SK-N-SH (cell line): ENCODE measurements around the gene MIOS. TPM values are rescaled to one million over a fixed set of nuclear protein-coding genes. Genes with fewer than 3 reads are reported as not detected.

Source experiments
- CTCF ChIA-PET: fragments of 300-600, 350-600 bp; formaldehyde crosslinking; extraction: SDS; loops from one replicate; lab custom pipeline; 2021; lab: Yijun Ruan, JAX
- POLR2A ChIA-PET: fragments of 350-600 bp; sonication (Branson Sonifier 250); formaldehyde crosslinking; extraction: SDS; loops from one replicate; lab custom pipeline; 2020; ENCODE audit warnings: antibody characterized with exemption, inconsistent platforms; lab: Yijun Ruan, JAX
- DNase-seq: peaks from one replicate; pipeline ENCODE4 v3.0.0; 2012
- H2AFZ ChIP-seq: fragments of 200-600 bp; sonication (generic); 2 replicates; pipeline ENCODE4 v1.8.1; 2016; ENCODE audit warnings: antibody characterized with exemption, mild to moderate bottlenecking, low read depth
- H3F3A ChIP-seq: fragments of 200-600 bp; sonication (generic); replicated peaks from 2 replicates; pipeline ENCODE3; 2016; ENCODE audit warnings: antibody characterized with exemption, mild to moderate bottlenecking; ENCODE audit not compliant: insufficient read depth
- H3K27ac ChIP-seq, 2 experiments: fragments of 200-500 bp in 1 of 2; fragments of 200-600 bp in 1 of 2; sonication (Bioruptor generic) in 1 of 2; sonication (generic), shearing (Covaris generic) in 1 of 2; 2 replicates each; pipeline versions ENCODE4 v1.5.1 to v1.6.1; 2014 to 2016; ENCODE audit warnings: low read depth in 2 of 2, inconsistent platforms in 1 of 2, low read length in 1 of 2, mild to moderate bottlenecking in 1 of 2, mixed read lengths in 1 of 2
- H3K27me3 ChIP-seq: fragments of 200-600 bp; sonication (generic), shearing (Covaris generic); 2 replicates; pipeline ENCODE4 v1.6.1; 2016; ENCODE audit warnings: mixed run types; ENCODE audit not compliant: insufficient read depth
- H3K36me3 ChIP-seq, 2 experiments: fragments of 200-500 bp in 1 of 2; fragments of 200-600 bp in 1 of 2; sonication (Bioruptor generic) in 1 of 2; sonication (generic) in 1 of 2; replicated peaks in 1 of 2; 2 replicates each; pipeline versions ENCODE3 to v1.5.1; 2014 to 2016; ENCODE audit warnings: low read length in 1 of 2, mild to moderate bottlenecking in 1 of 2; ENCODE audit not compliant: insufficient read depth in 2 of 2, control insufficient read depth in 1 of 2
- H3K4me1 ChIP-seq, 2 experiments: fragments of 200-500 bp in 1 of 2; fragments of 200-600 bp in 1 of 2; sonication (Bioruptor generic) in 1 of 2; sonication (generic), shearing (Covaris generic) in 1 of 2; 2 replicates each; pipeline versions ENCODE4 v1.5.1 to v1.6.1; 2014 to 2016; ENCODE audit warnings: low read depth in 1 of 2, low read length in 1 of 2, mixed run types in 1 of 2; ENCODE audit not compliant: insufficient read depth in 2 of 2, control insufficient read depth in 1 of 2
- H3K4me2 ChIP-seq: fragments of 200-600 bp; sonication (generic), shearing (Covaris generic); 2 replicates; pipeline ENCODE4 v1.6.1; 2017; ENCODE audit warnings: mixed run types
- H3K4me3 ChIP-seq, 2 experiments: fragments of 200-500 bp in 1 of 2; fragments of 200-600 bp in 1 of 2; sonication (Bioruptor generic) in 1 of 2; sonication (generic), shearing (Covaris generic) in 1 of 2; 2 replicates each; pipeline versions ENCODE4 v1.5.1 to v1.8.1; 2014 to 2016; ENCODE audit warnings: low read depth in 2 of 2, inconsistent platforms in 1 of 2, low read length in 1 of 2, mild to moderate bottlenecking in 1 of 2, mixed read lengths in 1 of 2, moderate library complexity in 1 of 2
- H3K79me2 ChIP-seq: fragments of 200-600 bp; sonication (generic); 2 replicates; pipeline ENCODE4 v1.8.1; 2017; ENCODE audit warnings: mild to moderate bottlenecking; ENCODE audit not compliant: insufficient read depth
- H3K9ac ChIP-seq: fragments of 200-600 bp; sonication (generic); 2 replicates; pipeline ENCODE4 v1.6.1; 2017; ENCODE audit warnings: mixed run types
- H3K9me2 ChIP-seq: fragments of 200-600 bp; sonication (generic); 2 replicates; pipeline ENCODE4 v1.6.1; 2017; ENCODE audit warnings: mixed run types
- H3K9me3 ChIP-seq: fragments of 200-600 bp; sonication (generic); 2 replicates; pipeline ENCODE4 v1.6.1; 2017; ENCODE audit warnings: mixed run types, mild to moderate bottlenecking, moderate library complexity
- H4K20me1 ChIP-seq: fragments of 200-600 bp; sonication (generic); 2 replicates; pipeline ENCODE4 v1.6.1; 2017; ENCODE audit warnings: mild to moderate bottlenecking, mixed run types; ENCODE audit not compliant: insufficient read depth
- CTCF ChIP-seq: fragments of 200-600 bp; sonication (generic); IDR thresholded peaks from 2 replicates; pipeline ENCODE4 v1.6.1; 2017; ENCODE audit warnings: antibody characterized with exemption, mild to moderate bottlenecking, moderate library complexity
- GATA2 ChIP-seq: sonication (generic); formaldehyde crosslinking; IDR thresholded peaks from 2 replicates; pipeline ENCODE4 v1.5.0; 2020; ENCODE audit warnings: mild to moderate bottlenecking, missing genetic modification reagents
- MXI1 ChIP-seq: IDR thresholded peaks from 2 replicates; pipeline ENCODE4 v1.6.1; 2012; ENCODE audit warnings: mild to moderate bottlenecking, low read depth, low read length, improper control_type of control experiment
- NFIC ChIP-seq: IDR thresholded peaks from 2 replicates; pipeline ENCODE4 v1.4.0; 2012; ENCODE audit warnings: borderline replicate concordance
- NRF1 ChIP-seq: IDR thresholded peaks from 2 replicates; pipeline ENCODE4 v1.6.1; 2012; ENCODE audit warnings: low read depth, mild to moderate bottlenecking, low read length
- RAD21 ChIP-seq: IDR thresholded peaks from 2 replicates; pipeline ENCODE4 v1.6.1; 2012; ENCODE audit warnings: mild to moderate bottlenecking, low read length
- YY1 ChIP-seq: IDR thresholded peaks from 2 replicates; pipeline ENCODE4 v1.4.0; 2012; ENCODE audit warnings: low read depth, mild to moderate bottlenecking
- WGBS: methylation state at CpG from one replicate; pipeline ENCODE4 v1.1.6; 2017; ENCODE audit warnings: low lambda C conversion rate; 5-methylcytosine and 5-hydroxymethylcytosine counted together
- polyA plus RNA-seq, 3 experiments: library from polyadenylated mRNA; depleted of rRNA; stranded (reverse); fragments of >200 nt; gene quantifications; 2 replicates each; pipeline ENCODE4 v1.2.3, GENCODE V29; 2012

The MIOS gene
- polyA plus RNA-seq, 1 of the 3 experiments (the other 2 are of a cell fraction) = 16.4 TPM

- H3K4me2 ChIP-seq = no peak overlapping the region
- WGBS = 69% methylated on average over 1 of the region's 1 CpG
- H3K9me2 ChIP-seq = no peaks in the 10 kb centered on the region
- peaks cover 0 to 4% of the 10 kb centered on the region in 2 experiments for H3K36me3 ChIP-seq
- peaks cover 20% of the 10 kb centered on the region; the same call in 1 of the 2 replicates for H3K79me2 ChIP-seq
- H3K9me3 ChIP-seq = 0 out of 2 replicates have a peak, but pooled peaks cover 4% of the 10 kb centered on the region
- CTCF ChIA-PET = interaction anchor here (0.6 to 1.4 kb wide), 5 partner anchors 8 to 119 kb away, joined by 3 to 6 read pairs (median 4); no protein-coding TSS in a partner anchor
- DNase-seq = no peak
- POLR2A ChIA-PET = no interaction called here
- TF ChIP-seq YY1 (no peak), GATA2 (CRISPR knock-in tag) (peak; percentile 37; the same call in 1 of the 2 replicates)
- peak overlapping the region in 1 of 2 experiments; percentile 84; a peak in 2 of 4 replicates for H3K27ac ChIP-seq
- H3K27me3 ChIP-seq = no peaks in the 10 kb centered on the region
- H3F3A ChIP-seq = no peaks in the 10 kb centered on the region
- H4K20me1 ChIP-seq = no peaks in the 10 kb centered on the region
- H2AFZ ChIP-seq = no peak overlapping the region
- H3K4me1 ChIP-seq = peaks cover 0 to 28% of the 10 kb centered on the region in 2 experiments; a peak in 2 of 4 replicates
- no peak overlapping the region for H3K9ac ChIP-seq
- no peak overlapping the region for H3K4me3 ChIP-seq
Measured at GRCh38 chr7:7652798-7653540, 86.3 kb downstream of the MIOS start.

GRCh38 chr7:7653593-7654187, 87.0 kb downstream of the MIOS start:
- H3K27ac ChIP-seq = peak overlapping the region in 1 of 2 experiments; percentile 84; a peak in 2 of 4 replicates
- H3K9ac ChIP-seq = no peak overlapping the region
- no peaks in the 10 kb centered on the region for H3K9me2 ChIP-seq
- H3K9me3 ChIP-seq = 0 out of 2 replicates have a peak, but pooled peaks cover 4% of the 10 kb centered on the region
- 70% methylated on average over 3 of the region's 3 CpGs for WGBS
- no peak overlapping the region for H3K4me2 ChIP-seq
- H3F3A ChIP-seq = no peaks in the 10 kb centered on the region
- CTCF ChIA-PET = interaction anchor here (0.6 to 1.4 kb wide), 5 partner anchors 8 to 214 kb away, joined by 3 to 6 read pairs (median 4); no protein-coding TSS in a partner anchor
- POLR2A ChIA-PET = no interaction called here
- H2AFZ ChIP-seq = no peak overlapping the region
- peak; percentile 27; the same call in 1 of the 2 replicates for TF ChIP-seq RAD21
- TF ChIP-seq NRF1 = no peak
- TF ChIP-seq MXI1 = no peak
- peak; percentile 67 for TF ChIP-seq CTCF
- TF ChIP-seq NFIC = no peak
- peaks cover 15% of the 10 kb centered on the region; the same call in 1 of the 2 replicates for H3K79me2 ChIP-seq
- peaks cover 0 to 4% of the 10 kb centered on the region in 2 experiments for H3K36me3 ChIP-seq
- H3K27me3 ChIP-seq = no peaks in the 10 kb centered on the region
- no peak overlapping the region; a peak in 1 of 4 replicates for H3K4me3 ChIP-seq
- no peaks in the 10 kb centered on the region for H4K20me1 ChIP-seq
- peak; percentile 22 for DNase-seq
- peaks cover 0 to 28% of the 10 kb centered on the region in 2 experiments; a peak in 2 of 4 replicates for H3K4me1 ChIP-seq
